A549 (cell line): ENCODE measurements around the gene MPP7.

ENCODE experiments used
- EP300 ChIP-seq, 2 experiments: fragments of >200 bp; sonication (Bioruptor Twin); formaldehyde crosslinking; IDR thresholded peaks; 2 replicates in 1 of 2; 3 replicates in 1 of 2; pipeline ENCODE4 v1.6.1; 2016 to 2017
- JUNB ChIP-seq: fragments of >200 bp; sonication (Bioruptor Twin); formaldehyde crosslinking; IDR thresholded peaks from 2 replicates; pipeline ENCODE4 v1.6.1; 2016
- KDM5A ChIP-seq: fragments of 200-600 bp; sonication (generic); IDR thresholded peaks from 2 replicates; pipeline ENCODE4 v1.6.1; 2016; ENCODE audit warnings: antibody characterized with exemption, mild to moderate bottlenecking
- TF ChIP-seq, protein P1 (sequence below): fragments of >200 bp; sonication (Bioruptor Twin); formaldehyde crosslinking; IDR thresholded peaks from 3 replicates; pipeline ENCODE4 v1.5.1; 2016
- TF ChIP-seq, protein P2 (sequence below): IDR thresholded peaks from 2 replicates; pipeline ENCODE4 v1.6.1; 2012
- TF ChIP-seq, protein P3 (sequence below): fragments of 250-450 bp; sonication (Bioruptor Pico); IDR thresholded peaks from 2 replicates; pipeline ENCODE4 v1.5.0; 2021; ENCODE audit warnings: mild to moderate bottlenecking, moderate library complexity, borderline replicate concordance

DNA sequence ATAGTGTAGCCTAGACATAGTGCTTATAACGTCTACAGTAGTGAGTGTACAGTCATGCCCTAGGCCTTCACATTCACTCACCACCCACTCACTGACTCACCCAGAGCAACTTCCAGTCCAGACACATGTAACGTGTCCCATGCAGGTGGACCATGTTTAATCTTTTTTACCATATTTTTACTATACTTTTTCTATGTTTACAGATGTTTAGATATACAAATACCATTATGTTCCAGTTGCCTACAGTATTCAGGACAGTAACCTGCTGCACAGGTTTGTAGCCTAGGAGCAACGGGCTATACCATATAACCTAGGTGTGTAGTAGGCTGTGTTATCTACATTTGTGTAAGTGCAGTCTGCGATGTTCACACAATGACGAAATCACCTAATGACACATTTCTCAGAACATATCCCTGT, 11.0 kb downstream of the MPP7 start:
- TF ChIP-seq, protein P1, sequence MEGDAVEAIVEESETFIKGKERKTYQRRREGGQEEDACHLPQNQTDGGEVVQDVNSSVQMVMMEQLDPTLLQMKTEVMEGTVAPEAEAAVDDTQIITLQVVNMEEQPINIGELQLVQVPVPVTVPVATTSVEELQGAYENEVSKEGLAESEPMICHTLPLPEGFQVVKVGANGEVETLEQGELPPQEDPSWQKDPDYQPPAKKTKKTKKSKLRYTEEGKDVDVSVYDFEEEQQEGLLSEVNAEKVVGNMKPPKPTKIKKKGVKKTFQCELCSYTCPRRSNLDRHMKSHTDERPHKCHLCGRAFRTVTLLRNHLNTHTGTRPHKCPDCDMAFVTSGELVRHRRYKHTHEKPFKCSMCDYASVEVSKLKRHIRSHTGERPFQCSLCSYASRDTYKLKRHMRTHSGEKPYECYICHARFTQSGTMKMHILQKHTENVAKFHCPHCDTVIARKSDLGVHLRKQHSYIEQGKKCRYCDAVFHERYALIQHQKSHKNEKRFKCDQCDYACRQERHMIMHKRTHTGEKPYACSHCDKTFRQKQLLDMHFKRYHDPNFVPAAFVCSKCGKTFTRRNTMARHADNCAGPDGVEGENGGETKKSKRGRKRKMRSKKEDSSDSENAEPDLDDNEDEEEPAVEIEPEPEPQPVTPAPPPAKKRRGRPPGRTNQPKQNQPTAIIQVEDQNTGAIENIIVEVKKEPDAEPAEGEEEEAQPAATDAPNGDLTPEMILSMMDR, result no peak
- no peak for TF ChIP-seq EP300 (IDR thresholded peaks at IDR 0.05)
- no peak for TF ChIP-seq JUNB
- TF ChIP-seq, protein P2, sequence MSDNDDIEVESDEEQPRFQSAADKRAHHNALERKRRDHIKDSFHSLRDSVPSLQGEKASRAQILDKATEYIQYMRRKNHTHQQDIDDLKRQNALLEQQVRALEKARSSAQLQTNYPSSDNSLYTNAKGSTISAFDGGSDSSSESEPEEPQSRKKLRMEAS, result no peak
- TF ChIP-seq KDM5A, result no peak
- TF ChIP-seq, protein P3, sequence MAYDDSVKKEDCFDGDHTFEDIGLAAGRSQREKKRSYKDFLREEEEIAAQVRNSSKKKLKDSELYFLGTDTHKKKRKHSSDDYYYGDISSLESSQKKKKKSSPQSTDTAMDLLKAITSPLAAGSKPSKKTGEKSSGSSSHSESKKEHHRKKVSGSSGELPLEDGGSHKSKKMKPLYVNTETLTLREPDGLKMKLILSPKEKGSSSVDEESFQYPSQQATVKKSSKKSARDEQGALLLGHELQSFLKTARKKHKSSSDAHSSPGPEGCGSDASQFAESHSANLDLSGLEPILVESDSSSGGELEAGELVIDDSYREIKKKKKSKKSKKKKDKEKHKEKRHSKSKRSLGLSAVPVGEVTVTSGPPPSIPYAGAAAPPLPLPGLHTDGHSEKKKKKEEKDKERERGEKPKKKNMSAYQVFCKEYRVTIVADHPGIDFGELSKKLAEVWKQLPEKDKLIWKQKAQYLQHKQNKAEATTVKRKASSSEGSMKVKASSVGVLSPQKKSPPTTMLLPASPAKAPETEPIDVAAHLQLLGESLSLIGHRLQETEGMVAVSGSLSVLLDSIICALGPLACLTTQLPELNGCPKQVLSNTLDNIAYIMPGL (CRISPR knock-in tag), result no peak
